Neural cell (in vitro differentiated cells): ENCODE results near the gene ARHGAP27. TPM values are rescaled to one million over a fixed set of nuclear protein-coding genes. Genes with fewer than 3 reads are reported as not detected.

Source experiments
- H2AFZ ChIP-seq: fragments of 200-600, 300-800 bp; sonication (generic), shearing (Covaris generic); 2 replicates; pipeline ENCODE4 v1.6.0; 2014; ENCODE audit warnings: low read depth, mild to moderate bottlenecking, antibody characterized with exemption, low read length, moderate library complexity
- H3F3A ChIP-seq: fragments of 200-600 bp; shearing (Covaris generic); 2 replicates; pipeline ENCODE4 v1.6.1; 2016; ENCODE audit warnings: mild to moderate bottlenecking, moderate library complexity, mixed read lengths, antibody characterized with exemption, low read length; ENCODE audit not compliant: insufficient read depth, poor library complexity, severe bottlenecking
- H3K27ac ChIP-seq: fragments of 200-600, 300-800 bp; sonication (generic), shearing (Covaris generic); 2 replicates; pipeline ENCODE4 v1.5.1; 2014; ENCODE audit warnings: mild to moderate bottlenecking, low read length, moderate library complexity
- H3K27me3 ChIP-seq: fragments of 300-800, 200-600 bp; sonication (generic), shearing (Covaris generic); 2 replicates; pipeline ENCODE4 v1.6.0; 2014; ENCODE audit warnings: mild to moderate bottlenecking, low read depth, low read length, moderate library complexity; ENCODE audit not compliant: insufficient read depth
- H3K36me3 ChIP-seq: fragments of 300-800, 200-600 bp; sonication (generic), shearing (Covaris generic); 2 replicates; pipeline ENCODE4 v1.5.1; 2014; ENCODE audit warnings: mild to moderate bottlenecking, antibody characterized with exemption, low read length, moderate library complexity; ENCODE audit not compliant: insufficient read depth
- H3K4me2 ChIP-seq: fragments of 300-800, 200-600 bp; sonication (generic), shearing (Covaris generic); 2 replicates; pipeline ENCODE4 v1.6.0; 2014; ENCODE audit warnings: mild to moderate bottlenecking, low read length
- H3K4me3 ChIP-seq: fragments of 300-800, 200-600 bp; sonication (generic), shearing (Covaris generic); 2 replicates; pipeline ENCODE4 v1.5.1; 2014; ENCODE audit warnings: mild to moderate bottlenecking, low read length, moderate library complexity
- H3K79me2 ChIP-seq: fragments of 200-600 bp; shearing (Covaris generic); replicated peaks from 2 replicates; pipeline ENCODE4 v1.6.0; 2014; ENCODE audit warnings: mild to moderate bottlenecking, low read length, moderate library complexity; ENCODE audit not compliant: insufficient read depth
- H3K9ac ChIP-seq: fragments of 300-800, 200-600 bp; sonication (generic), shearing (Covaris generic); 2 replicates; pipeline ENCODE4 v1.6.1; 2016; ENCODE audit warnings: mild to moderate bottlenecking, low read length, mixed read lengths
- H3K9me2 ChIP-seq: fragments of 200-600 bp; shearing (Covaris generic); 2 replicates; pipeline ENCODE4 v1.6.1; 2016; ENCODE audit warnings: mild to moderate bottlenecking, low read length, mixed read lengths; ENCODE audit not compliant: insufficient read depth
- H3K9me3 ChIP-seq: fragments of 200-600, 300-800 bp; sonication (generic), shearing (Covaris generic); 2 replicates; pipeline ENCODE4 v1.6.1; 2016; ENCODE audit warnings: mild to moderate bottlenecking, mixed run types, low read length, moderate library complexity, mixed read lengths
- H4K20me1 ChIP-seq: fragments of 200-600 bp; shearing (Covaris generic); 2 replicates; pipeline ENCODE4 v1.6.1; 2016; ENCODE audit warnings: mild to moderate bottlenecking, mixed run types; ENCODE audit not compliant: insufficient read depth
- CTCF ChIP-seq: fragments of 450-650 bp; IDR thresholded peaks from 2 replicates; pipeline ENCODE4 v1.5.1; 2014; ENCODE audit warnings: antibody characterized with exemption, mild to moderate bottlenecking, moderate library complexity; ENCODE audit not compliant: poor library complexity, severe bottlenecking
- EP300 ChIP-seq: fragments of 450-650 bp; conservative IDR thresholded peaks from 2 replicates; pipeline ENCODE4 v1.6.1; 2014; ENCODE audit warnings: antibody characterized with exemption, mild to moderate bottlenecking, moderate library complexity; ENCODE audit not compliant: poor library complexity, severe bottlenecking
- EZH2 ChIP-seq: fragments of 200-600, 300-800 bp; shearing (Covaris generic), sonication (generic); IDR thresholded peaks from 2 replicates; pipeline ENCODE4 v1.6.1; 2014; ENCODE audit warnings: antibody characterized with exemption, low read length, borderline replicate concordance, mild to moderate bottlenecking; ENCODE audit not compliant: insufficient read depth, poor library complexity, severe bottlenecking
- MXI1 ChIP-seq: fragments of 450-650 bp; conservative IDR thresholded peaks from 2 replicates; pipeline ENCODE4 v1.6.1; 2014; ENCODE audit warnings: antibody characterized with exemption, mild to moderate bottlenecking; ENCODE audit not compliant: poor library complexity, severe bottlenecking
- POLR2AphosphoS5 ChIP-seq: IDR thresholded peaks from 2 replicates; pipeline ENCODE4 v1.6.1; 2012
- RAD21 ChIP-seq: fragments of 450-650 bp; conservative IDR thresholded peaks from 2 replicates; pipeline ENCODE4 v1.6.1; 2014; ENCODE audit warnings: antibody characterized with exemption, mild to moderate bottlenecking, moderate library complexity
- REST ChIP-seq: IDR thresholded peaks from 2 replicates; pipeline ENCODE4 v1.6.1; 2012; ENCODE audit warnings: borderline replicate concordance
- SMC3 ChIP-seq: fragments of 450-650 bp; conservative IDR thresholded peaks from 2 replicates; pipeline ENCODE4 v1.6.1; 2014; ENCODE audit warnings: antibody characterized with exemption, mild to moderate bottlenecking, moderate library complexity; ENCODE audit not compliant: poor library complexity
- TAF1 ChIP-seq: IDR thresholded peaks from 2 replicates; pipeline ENCODE4 v1.6.1; 2012; ENCODE audit warnings: low read depth
- polyA plus RNA-seq: library from polyadenylated mRNA; depleted of rRNA; stranded (reverse); fragments of >200 nt; gene quantifications from 2 replicates; pipeline ENCODE4 v1.2.3, GENCODE V29; 2014

ARHGAP27 gene
- polyA plus RNA-seq, 1 donor from 2014 or later = 7.4 TPM

GRCh38 chr17:45347444-45347843 lies 85.2 kb downstream of the ARHGAP27 start:
- H3K27me3 ChIP-seq = no peaks in the 10 kb centered on the region
- H4K20me1 ChIP-seq = no peaks in the 10 kb centered on the region
- no peak overlapping the region for H2AFZ ChIP-seq
- no peak overlapping the region for H3K4me2 ChIP-seq
- no peaks in the 10 kb centered on the region for H3F3A ChIP-seq
- no peak overlapping the region for H3K27ac ChIP-seq
- H3K36me3 ChIP-seq = no peaks in the 10 kb centered on the region
- no peaks in the 10 kb centered on the region for H3K9me2 ChIP-seq
- no peak for TF ChIP-seq EZH2
- no peak for TF ChIP-seq TAF1
- no peak for TF ChIP-seq POLR2AphosphoS5
- TF ChIP-seq MXI1 = no peak
- no peak for TF ChIP-seq EP300
- no peak for TF ChIP-seq SMC3
- no peak for TF ChIP-seq RAD21
- no peak for TF ChIP-seq CTCF
- no peak for TF ChIP-seq REST
- H3K9ac ChIP-seq = no peak overlapping the region
- no peaks in the 10 kb centered on the region for H3K9me3 ChIP-seq
- no peaks in the 10 kb centered on the region for H3K79me2 ChIP-seq
- no peak overlapping the region for H3K4me3 ChIP-seq

GRCh38 chr17:45346216-45347015 lies 86.3 kb downstream of the ARHGAP27 start:
- Histone ChIP-seq H3K4me3 (no peak overlapping the region), H3F3A (no peaks in the 10 kb centered on the region), H3K27ac (no peak overlapping the region), H3K9me3 (no peaks in the 10 kb centered on the region), H2AFZ (no peak overlapping the region), H3K9ac (no peak overlapping the region), H3K79me2 (no peaks in the 10 kb centered on the region), H3K4me2 (no peak overlapping the region), H4K20me1 (no peaks in the 10 kb centered on the region), H3K9me2 (no peaks in the 10 kb centered on the region), H3K27me3 (no peaks in the 10 kb centered on the region), H3K36me3 (no peaks in the 10 kb centered on the region)
- TF ChIP-seq POLR2AphosphoS5 = no peak
- TF ChIP-seq EP300 = no peak
- TF ChIP-seq REST = no peak
- TF ChIP-seq EZH2 = no peak
